Keratinocyte (primary cell): ENCODE results near the gene MPC1.

Experiments used
- EZH2 ChIP-seq: IDR thresholded peaks from one replicate; pipeline ENCODE4 v1.6.1; 2012; ENCODE audit warnings: inconsistent platforms, mild to moderate bottlenecking, low read length, moderate library complexity
- TF ChIP-seq, protein P1 (sequence below), 3 experiments: IDR thresholded peaks in 1 of 3; conservative IDR thresholded peaks in 1 of 3; optimal IDR thresholded peaks in 1 of 3; 2 replicates in 2 of 3; 3 replicates in 1 of 3; pipeline versions ENCODE3 to v1.5.1; 2011; ENCODE audit warnings: low read length in 3 of 3, mild to moderate bottlenecking in 3 of 3, moderate library complexity in 2 of 3, control low read depth in 1 of 3, inconsistent platforms in 1 of 3; ENCODE audit not compliant: insufficient read depth in 2 of 3; ENCODE audit errors: extremely low read depth in 1 of 3

DNA sequence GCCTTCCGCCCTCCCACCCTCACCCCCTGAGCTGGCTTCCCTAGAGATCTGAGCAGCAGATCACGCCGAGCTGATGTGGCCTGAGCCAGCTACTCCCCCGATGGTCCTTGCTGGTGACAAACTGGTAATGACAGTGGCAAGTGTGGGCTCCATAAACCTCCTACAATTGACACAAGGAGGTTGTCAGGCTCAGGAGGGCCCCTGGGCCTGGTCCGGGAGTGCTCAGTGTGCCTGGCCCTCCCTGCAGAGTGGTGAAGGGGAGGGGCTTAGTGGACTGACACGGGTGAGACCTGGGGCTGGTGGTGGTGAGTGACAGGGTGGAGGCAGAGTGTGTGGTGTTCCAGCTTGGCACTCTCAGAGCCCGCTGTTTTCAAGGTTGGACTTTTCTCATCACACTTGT, 22.6 kb upstream of the MPC1 start:
- TF ChIP-seq, protein P1, sequence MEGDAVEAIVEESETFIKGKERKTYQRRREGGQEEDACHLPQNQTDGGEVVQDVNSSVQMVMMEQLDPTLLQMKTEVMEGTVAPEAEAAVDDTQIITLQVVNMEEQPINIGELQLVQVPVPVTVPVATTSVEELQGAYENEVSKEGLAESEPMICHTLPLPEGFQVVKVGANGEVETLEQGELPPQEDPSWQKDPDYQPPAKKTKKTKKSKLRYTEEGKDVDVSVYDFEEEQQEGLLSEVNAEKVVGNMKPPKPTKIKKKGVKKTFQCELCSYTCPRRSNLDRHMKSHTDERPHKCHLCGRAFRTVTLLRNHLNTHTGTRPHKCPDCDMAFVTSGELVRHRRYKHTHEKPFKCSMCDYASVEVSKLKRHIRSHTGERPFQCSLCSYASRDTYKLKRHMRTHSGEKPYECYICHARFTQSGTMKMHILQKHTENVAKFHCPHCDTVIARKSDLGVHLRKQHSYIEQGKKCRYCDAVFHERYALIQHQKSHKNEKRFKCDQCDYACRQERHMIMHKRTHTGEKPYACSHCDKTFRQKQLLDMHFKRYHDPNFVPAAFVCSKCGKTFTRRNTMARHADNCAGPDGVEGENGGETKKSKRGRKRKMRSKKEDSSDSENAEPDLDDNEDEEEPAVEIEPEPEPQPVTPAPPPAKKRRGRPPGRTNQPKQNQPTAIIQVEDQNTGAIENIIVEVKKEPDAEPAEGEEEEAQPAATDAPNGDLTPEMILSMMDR (optimal IDR thresholded peaks at IDR 0.05 in 1 of 3, IDR thresholded peaks at IDR 0.05 in 1 of 3, conservative IDR thresholded peaks at IDR 0.05 in 1 of 3; ENCODE audit: extremely low read depth in 1 of 3, insufficient read depth in 2 of 3, low read length in 3 of 3) = no peak
- TF ChIP-seq EZH2 = no peak
